GM20000 (cell line): ENCODE measurements around the gene LSM5.
A peak's percentile ranks its signal among the peaks of the same experiment; 100 is the strongest.
"Not testable (repeated sequence)": the region's sequence is repeated elsewhere in the genome, so short reads cannot be mapped to it uniquely, and the experiment has no call there.

Source experiments
- DNase-seq: peaks from one replicate; pipeline ENCODE4 v3.0.0; 2012; ENCODE audit warnings: low spot score
- CTCF ChIP-seq: IDR thresholded peaks from 2 replicates; pipeline ENCODE4 v1.5.1; 2012; ENCODE audit warnings: mild to moderate bottlenecking, control low read depth; ENCODE audit errors: extremely low read depth, missing control alignments

LSM5 gene

GRCh38 chr7:32506266-32507054 lies 16.3 kb upstream of the LSM5 start:
- no peak for DNase-seq
- TF ChIP-seq CTCF, result no peak

- DNase-seq, result no peak
- TF ChIP-seq CTCF, result no peak
These were observed 12.5 kb upstream of the LSM5 start for GRCh38 chr7:32502728-32503127.

- no peak for TF ChIP-seq CTCF
- DNase-seq, result no peak
These were observed 11.3 kb upstream of the LSM5 start for GRCh38 chr7:32501522-32501921.

GRCh38 chr7:32500922-32501341 lies 10.8 kb upstream of the LSM5 start:
- TF ChIP-seq CTCF, result no peak
- no peak for DNase-seq

GRCh38 chr7:32500216-32500615 lies 10.0 kb upstream of the LSM5 start:
- not testable (repeated sequence) for DNase-seq

GRCh38 chr7:32499755-32500154 lies 9.6 kb upstream of the LSM5 start:
- not testable (repeated sequence) for DNase-seq

GRCh38 chr7:32496052-32496813 lies 6.1 kb upstream of the LSM5 start:
- no peak for DNase-seq
- no peak for TF ChIP-seq CTCF

- TF ChIP-seq CTCF, result no peak
- DNase-seq, result peak; percentile 96
These were observed 5.3 kb upstream of the LSM5 start, which contains the start of gene AVL9 for GRCh38 chr7:32495298-32496051. Gene AVL9 (plus strand): TSS chr7:32495489. CDS start chr7:32495710, 221 bp downstream.
